ENCODE measurements around the gene GPR15LG.
"Not testable (repeated sequence)": the region's sequence is repeated elsewhere in the genome, so short reads cannot be mapped to it uniquely, and the experiment has no call there.

GPR15LG gene

DNA sequence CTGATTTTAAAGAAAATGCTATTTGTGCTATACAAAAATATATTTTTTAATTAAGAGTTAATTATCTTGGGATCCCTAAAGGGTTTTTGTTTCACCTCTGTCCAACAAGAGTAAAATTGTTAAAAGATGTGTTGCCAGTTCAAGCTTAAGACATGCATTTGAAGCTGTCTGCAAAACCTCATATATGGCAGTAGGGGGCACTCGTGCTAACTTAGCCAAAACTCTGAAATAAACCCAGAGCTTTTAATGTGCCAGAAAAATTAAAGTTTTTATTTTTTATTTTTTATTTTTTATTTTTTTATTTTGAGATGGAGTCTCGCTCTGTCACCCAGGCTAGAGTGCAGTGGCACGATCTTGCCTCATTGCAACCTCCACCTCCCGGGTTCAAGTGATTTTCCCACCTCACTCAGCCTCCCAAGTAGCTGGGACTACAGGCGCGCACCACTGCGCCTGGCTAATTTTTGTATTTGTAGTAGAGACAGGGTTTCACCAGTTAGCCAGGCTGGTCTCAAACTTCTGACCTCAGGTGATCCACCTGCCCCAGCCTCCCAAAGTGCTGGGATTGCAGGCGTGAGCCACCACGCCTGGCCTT is 25.5 kb upstream of the GPR15LG start:
- no CpG with 5 or more reads among the region's 9 CpGs for WGBS (ENCODE audit: insufficient coverage, insufficient read length)
- peaks cover 12% of the 10 kb centered on the region; the same call in 1 of the 2 replicates for H3K36me3 ChIP-seq (ENCODE audit: control insufficient read depth, insufficient read depth, low read length)
- not testable (repeated sequence) for DNase-seq (ENCODE audit: low read depth, low spot score)

DNA sequence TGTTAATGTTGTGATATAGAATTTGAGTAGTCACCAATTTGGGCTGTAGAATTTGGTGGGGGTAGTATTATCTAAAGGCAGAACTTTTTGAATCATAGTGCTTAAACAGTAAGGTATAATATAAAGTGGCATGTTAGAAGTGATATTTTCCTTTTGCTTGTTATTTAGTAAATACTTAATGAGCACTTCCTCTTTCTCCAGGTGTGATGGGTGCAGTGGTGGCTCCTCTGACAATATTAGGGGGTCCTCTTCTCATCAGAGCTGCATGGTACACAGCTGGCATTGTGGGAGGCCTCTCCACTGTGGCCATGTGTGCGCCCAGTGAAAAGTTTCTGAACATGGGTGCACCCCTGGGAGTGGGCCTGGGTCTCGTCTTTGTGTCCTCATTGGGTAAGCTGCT is 23.7 kb upstream of the GPR15LG start:
- Histone ChIP-seq H3K4me1 (ENCODE audit: control insufficient read depth, insufficient read depth, low read length) (no peaks in the 10 kb centered on the region), H3K4me3 (ENCODE audit: low read length) (no peak overlapping the region), H3K36me3 (ENCODE audit: control insufficient read depth, insufficient read depth, low read length) (peaks cover 10% of the 10 kb centered on the region; the same call in 1 of the 2 replicates), H3K27ac (ENCODE audit: low read length) (no peak overlapping the region), H3K9me3 (ENCODE audit: control insufficient read depth, insufficient read depth, low read length) (no peaks in the 10 kb centered on the region), H3K27me3 (ENCODE audit: control insufficient read depth, insufficient read depth, low read length) (no peaks in the 10 kb centered on the region)
- WGBS (ENCODE audit: insufficient coverage, insufficient read length): no CpG with 5 or more reads among the region's 2 CpGs
- DNase-seq (ENCODE audit: low read depth, low spot score): no peak

More for the DNA sequence above, 25.5 kb upstream of the GPR15LG start:
- not testable (repeated sequence) for H3K9me3 ChIP-seq (ENCODE audit: control insufficient read depth, insufficient read depth, low read length); H3K27ac ChIP-seq (ENCODE audit: low read length); H3K4me1 ChIP-seq (ENCODE audit: control insufficient read depth, insufficient read depth, low read length); H3K4me3 ChIP-seq (ENCODE audit: low read length); H3K27me3 ChIP-seq (ENCODE audit: control insufficient read depth, insufficient read depth, low read length)

DNA sequence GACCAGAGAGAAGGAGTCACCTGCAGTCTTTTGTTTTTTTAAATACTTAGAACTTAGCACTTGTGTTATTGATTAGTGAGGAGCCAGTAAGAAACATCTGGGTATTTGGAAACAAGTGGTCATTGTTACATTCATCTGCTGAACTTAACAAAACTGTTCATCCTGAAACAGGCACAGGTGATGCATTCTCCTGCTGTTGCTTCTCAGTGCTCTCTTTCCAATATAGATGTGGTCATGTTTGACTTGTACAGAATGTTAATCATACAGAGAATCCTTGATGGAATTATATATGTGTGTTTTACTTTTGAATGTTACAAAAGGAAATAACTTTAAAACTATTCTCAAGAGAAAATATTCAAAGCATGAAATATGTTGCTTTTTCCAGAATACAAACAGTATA is 20.8 kb upstream of the GPR15LG start:
- H3K4me1 ChIP-seq (ENCODE audit: control insufficient read depth, insufficient read depth, low read length): no peaks in the 10 kb centered on the region
- no peak overlapping the region for H3K4me3 ChIP-seq (ENCODE audit: low read length)
- H3K27ac ChIP-seq (ENCODE audit: low read length): no peak overlapping the region
- no peaks in the 10 kb centered on the region for H3K9me3 ChIP-seq (ENCODE audit: control insufficient read depth, insufficient read depth, low read length)
- DNase-seq (ENCODE audit: low read depth, low spot score): no peak
- no peaks in the 10 kb centered on the region for H3K27me3 ChIP-seq (ENCODE audit: control insufficient read depth, insufficient read depth, low read length)
- peaks cover 10% of the 10 kb centered on the region; the same call in 1 of the 2 replicates for H3K36me3 ChIP-seq (ENCODE audit: control insufficient read depth, insufficient read depth, low read length)

DNA sequence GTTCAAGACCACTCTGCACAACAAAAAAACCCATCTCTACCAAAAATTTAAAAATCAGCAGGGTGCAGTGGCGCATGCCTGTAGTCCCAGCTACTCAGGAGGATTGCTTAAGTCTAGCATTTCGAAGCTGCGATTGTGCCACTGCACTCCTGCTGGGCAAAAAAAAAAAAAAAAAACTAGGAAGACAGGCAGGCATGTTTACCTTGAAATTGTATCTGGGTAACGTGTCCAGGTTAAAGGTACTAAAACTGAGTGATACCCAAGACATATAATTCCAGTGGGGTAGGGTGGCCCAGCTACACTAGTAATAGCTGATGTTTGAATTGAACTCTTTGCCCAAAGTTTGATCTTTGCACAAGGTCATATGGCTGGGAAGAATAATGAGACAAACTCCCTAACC is 18.1 kb upstream of the GPR15LG start:
- Histone ChIP-seq H3K36me3 (ENCODE audit: control insufficient read depth, insufficient read depth, low read length) (peaks cover 7% of the 10 kb centered on the region; the same call in 1 of the 2 replicates), H3K4me3 (ENCODE audit: low read length) (no peak overlapping the region), H3K4me1 (ENCODE audit: control insufficient read depth, insufficient read depth, low read length) (0 out of 2 replicates have a peak, but pooled peaks cover 1% of the 10 kb centered on the region), H3K27ac (ENCODE audit: low read length) (no peak overlapping the region), H3K27me3 (ENCODE audit: control insufficient read depth, insufficient read depth, low read length) (no peaks in the 10 kb centered on the region), H3K9me3 (ENCODE audit: control insufficient read depth, insufficient read depth, low read length) (no peaks in the 10 kb centered on the region)
- DNase-seq (ENCODE audit: low read depth, low spot score): no peak
- no CpG with 5 or more reads among the region's 4 CpGs for WGBS (ENCODE audit: insufficient coverage, insufficient read length)

DNA sequence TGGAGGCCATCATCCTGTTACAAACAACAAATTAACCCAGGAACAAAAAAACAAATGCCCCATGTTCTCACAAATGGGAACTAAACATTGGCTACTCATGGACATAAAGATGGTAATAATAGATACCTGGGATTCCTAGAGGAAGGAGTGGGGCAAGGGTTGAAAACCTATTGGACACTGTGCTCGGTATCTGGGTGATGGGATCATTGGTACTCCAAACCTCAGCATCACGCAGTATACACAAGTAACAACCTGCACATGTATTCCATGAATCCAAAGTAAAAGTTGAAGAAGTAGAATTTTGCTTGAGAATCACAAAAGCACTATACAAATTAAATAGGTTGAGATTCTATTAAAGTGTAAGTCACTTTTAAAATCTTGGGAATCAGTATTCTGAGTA is 17.6 kb upstream of the GPR15LG start:
- WGBS (ENCODE audit: insufficient coverage, insufficient read length): no CpG with 5 or more reads among the region's 2 CpGs

DNA sequence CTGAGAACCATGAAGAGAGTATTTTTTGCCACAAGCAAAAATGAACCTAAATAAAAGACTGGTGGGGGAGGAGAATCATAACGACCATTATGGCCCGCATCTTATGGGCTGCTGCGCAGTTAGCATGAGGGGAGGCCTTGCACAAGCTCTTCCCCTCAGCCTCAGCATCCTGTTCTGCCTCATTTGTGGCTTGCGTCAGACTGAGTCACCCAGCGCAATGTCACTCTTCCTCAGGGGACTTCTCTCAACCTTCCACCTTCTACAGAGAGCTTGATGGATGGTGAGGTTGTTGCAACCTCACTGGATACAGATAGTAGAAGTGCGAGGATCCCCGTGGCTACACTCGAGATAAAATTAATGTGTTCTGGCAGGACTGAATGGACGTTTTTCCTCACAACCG is 16.8 kb upstream of the GPR15LG start:
- Histone ChIP-seq H3K4me3 (ENCODE audit: low read length) (no peak overlapping the region), H3K27ac (ENCODE audit: low read length) (no peak overlapping the region), H3K27me3 (ENCODE audit: control insufficient read depth, insufficient read depth, low read length) (no peaks in the 10 kb centered on the region), H3K4me1 (ENCODE audit: control insufficient read depth, insufficient read depth, low read length) (0 out of 2 replicates have a peak, but pooled peaks cover 1% of the 10 kb centered on the region), H3K9me3 (ENCODE audit: control insufficient read depth, insufficient read depth, low read length) (no peaks in the 10 kb centered on the region), H3K36me3 (ENCODE audit: control insufficient read depth, insufficient read depth, low read length) (0 out of 2 replicates have a peak, but pooled peaks cover 2% of the 10 kb centered on the region)
- no CpG with 5 or more reads among the region's 10 CpGs for WGBS (ENCODE audit: insufficient coverage, insufficient read length)
- DNase-seq (ENCODE audit: low read depth, low spot score): no peak

More for the DNA sequence above, 17.6 kb upstream of the GPR15LG start:
- Histone ChIP-seq H3K4me3 (ENCODE audit: low read length) (no peak overlapping the region), H3K27ac (ENCODE audit: low read length) (no peak overlapping the region), H3K27me3 (ENCODE audit: control insufficient read depth, insufficient read depth, low read length) (no peaks in the 10 kb centered on the region), H3K4me1 (ENCODE audit: control insufficient read depth, insufficient read depth, low read length) (0 out of 2 replicates have a peak, but pooled peaks cover 1% of the 10 kb centered on the region), H3K9me3 (ENCODE audit: control insufficient read depth, insufficient read depth, low read length) (no peaks in the 10 kb centered on the region), H3K36me3 (ENCODE audit: control insufficient read depth, insufficient read depth, low read length) (peaks cover 3% of the 10 kb centered on the region; the same call in 1 of the 2 replicates)
- DNase-seq (ENCODE audit: low read depth, low spot score): no peak

DNA sequence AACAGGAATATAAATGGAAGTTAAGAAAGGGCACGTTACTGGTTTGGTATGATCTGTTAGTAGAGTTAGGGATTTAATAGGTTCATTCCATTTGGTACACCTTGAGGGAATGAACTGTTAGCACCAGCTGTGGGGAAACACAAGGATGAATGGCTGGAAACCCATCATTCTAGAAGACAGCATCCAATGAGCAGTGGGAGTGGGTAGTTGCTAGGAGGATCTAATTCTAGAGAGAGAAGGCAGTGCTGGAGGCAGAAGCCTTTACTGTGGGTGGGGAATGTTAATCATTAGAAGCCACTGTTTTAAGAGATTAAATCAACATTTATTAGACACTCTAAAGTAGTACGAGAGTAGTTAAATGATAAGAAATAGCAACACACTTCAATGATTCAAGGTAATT is 15.5 kb upstream of the GPR15LG start:
- H3K36me3 ChIP-seq (ENCODE audit: control insufficient read depth, insufficient read depth, low read length): no peaks in the 10 kb centered on the region
- no peaks in the 10 kb centered on the region for H3K27me3 ChIP-seq (ENCODE audit: control insufficient read depth, insufficient read depth, low read length)
- 0 out of 2 replicates have a peak, but pooled peaks cover 1% of the 10 kb centered on the region for H3K4me1 ChIP-seq (ENCODE audit: control insufficient read depth, insufficient read depth, low read length)
- no peak overlapping the region for H3K27ac ChIP-seq (ENCODE audit: low read length)
- WGBS (ENCODE audit: insufficient coverage, insufficient read length): no CpG with 5 or more reads among the region's 2 CpGs
- H3K9me3 ChIP-seq (ENCODE audit: control insufficient read depth, insufficient read depth, low read length): no peaks in the 10 kb centered on the region
- H3K4me3 ChIP-seq (ENCODE audit: low read length): no peak overlapping the region
- no peak for DNase-seq (ENCODE audit: low read depth, low spot score)

DNA sequence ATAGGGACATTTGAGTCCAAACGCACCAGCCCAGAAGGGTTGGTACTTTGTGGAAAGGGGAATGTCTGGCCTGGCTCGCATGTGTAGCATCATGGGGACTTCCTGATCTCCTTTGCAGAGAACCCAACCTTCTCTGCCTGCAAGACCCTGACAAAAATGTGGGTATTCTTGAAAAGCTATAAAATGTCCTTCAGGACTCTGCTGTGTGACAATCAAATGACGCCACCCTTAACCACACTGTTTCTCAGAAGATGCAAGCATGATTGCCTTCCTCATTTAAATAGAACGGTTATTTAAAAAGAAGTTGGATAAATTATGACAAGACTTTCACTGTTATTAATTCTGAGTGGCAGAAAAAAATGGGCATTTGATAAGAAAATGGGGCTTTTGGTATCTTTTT is 15.1 kb upstream of the GPR15LG start:
- H3K27me3 ChIP-seq (ENCODE audit: control insufficient read depth, insufficient read depth, low read length): no peaks in the 10 kb centered on the region
- DNase-seq (ENCODE audit: low read depth, low spot score): no peak
- H3K4me3 ChIP-seq (ENCODE audit: low read length): no peak overlapping the region
- H3K4me1 ChIP-seq (ENCODE audit: control insufficient read depth, insufficient read depth, low read length): 0 out of 2 replicates have a peak, but pooled peaks cover 1% of the 10 kb centered on the region
- H3K9me3 ChIP-seq (ENCODE audit: control insufficient read depth, insufficient read depth, low read length): no peaks in the 10 kb centered on the region
- WGBS (ENCODE audit: insufficient coverage, insufficient read length): no CpG with 5 or more reads among the region's 4 CpGs
- H3K27ac ChIP-seq (ENCODE audit: low read length): no peak overlapping the region
- H3K36me3 ChIP-seq (ENCODE audit: control insufficient read depth, insufficient read depth, low read length): no peaks in the 10 kb centered on the region

DNA sequence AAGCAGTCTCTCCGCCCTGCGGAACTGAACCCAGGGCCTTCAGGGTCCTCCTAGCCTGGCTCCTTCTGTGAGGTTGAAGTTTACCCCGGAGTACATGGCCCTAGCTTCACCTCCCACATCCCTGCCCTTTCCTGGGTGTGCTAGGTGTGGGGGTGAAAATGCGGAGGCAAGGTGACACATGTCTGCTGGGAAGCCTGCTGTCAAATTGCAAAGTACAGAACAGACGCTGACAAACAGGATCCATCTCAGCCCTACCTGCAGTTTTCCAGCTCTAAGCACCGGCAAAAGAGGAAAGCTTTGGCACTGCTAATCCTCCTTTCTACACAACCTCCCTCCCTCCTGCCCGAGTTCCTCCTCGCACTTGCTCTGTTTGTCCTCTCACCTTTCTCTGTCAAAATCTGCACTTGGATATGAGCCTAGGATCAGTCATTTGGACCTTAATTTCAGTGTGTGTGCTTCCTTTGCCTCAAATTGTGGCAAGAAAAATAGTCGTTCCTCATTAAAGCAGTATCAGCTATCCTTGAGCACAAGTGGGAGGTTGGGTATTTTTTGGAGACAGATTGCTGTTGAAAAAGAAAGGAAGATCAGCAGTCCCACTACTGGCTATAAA is 14.4 kb upstream of the GPR15LG start:
- no CpG with 5 or more reads among the region's 9 CpGs for WGBS (ENCODE audit: insufficient coverage, insufficient read length)
- Histone ChIP-seq H3K27ac (ENCODE audit: low read length) (no peak overlapping the region), H3K27me3 (ENCODE audit: control insufficient read depth, insufficient read depth, low read length) (no peaks in the 10 kb centered on the region), H3K4me1 (ENCODE audit: control insufficient read depth, insufficient read depth, low read length) (0 out of 2 replicates have a peak, but pooled peaks cover 3% of the 10 kb centered on the region), H3K4me3 (ENCODE audit: low read length) (no peak overlapping the region), H3K36me3 (ENCODE audit: control insufficient read depth, insufficient read depth, low read length) (no peaks in the 10 kb centered on the region), H3K9me3 (ENCODE audit: control insufficient read depth, insufficient read depth, low read length) (no peaks in the 10 kb centered on the region)
- DNase-seq (ENCODE audit: low read depth, low spot score): no peak

DNA sequence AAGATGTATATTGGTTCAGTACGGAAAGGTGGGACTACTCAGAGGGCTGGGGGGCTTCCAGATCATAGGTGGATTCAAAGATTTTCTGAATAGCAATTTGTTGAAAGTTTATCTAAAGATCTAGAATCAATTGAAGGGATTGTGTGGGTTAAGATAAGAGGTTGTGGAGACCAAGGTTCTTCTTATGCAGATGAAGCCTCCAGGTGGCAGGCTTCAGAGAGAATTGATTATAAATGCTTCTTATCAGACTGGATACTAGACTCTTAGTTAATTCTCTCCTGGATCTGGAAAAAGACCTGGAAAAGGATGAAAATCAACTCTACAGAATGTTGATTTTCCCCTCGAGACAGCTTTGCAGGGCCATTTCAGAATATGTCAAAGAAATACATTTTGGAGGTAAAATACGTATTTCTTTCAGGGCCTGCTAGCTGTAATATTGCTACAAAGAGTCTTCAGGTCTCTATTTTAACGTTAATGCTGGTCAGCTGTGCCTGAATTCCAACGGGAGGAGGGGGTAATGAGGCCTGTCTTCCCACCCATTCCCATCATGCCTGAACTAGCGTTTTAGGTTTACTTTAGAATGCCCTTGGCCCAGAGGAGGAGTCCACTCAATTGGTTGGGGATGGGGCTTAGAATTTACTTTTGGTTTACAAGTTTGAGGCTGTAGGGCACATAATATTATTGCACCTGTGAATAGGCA is 12.8 kb upstream of the GPR15LG start:
- Histone ChIP-seq H3K4me3 (ENCODE audit: low read length) (no peak overlapping the region), H3K36me3 (ENCODE audit: control insufficient read depth, insufficient read depth, low read length) (no peaks in the 10 kb centered on the region), H3K9me3 (ENCODE audit: control insufficient read depth, insufficient read depth, low read length) (no peaks in the 10 kb centered on the region), H3K27ac (ENCODE audit: low read length) (no peak overlapping the region), H3K4me1 (ENCODE audit: control insufficient read depth, insufficient read depth, low read length) (peaks cover 7% of the 10 kb centered on the region; the same call in 1 of the 2 replicates), H3K27me3 (ENCODE audit: control insufficient read depth, insufficient read depth, low read length) (no peaks in the 10 kb centered on the region)
- no CpG with 5 or more reads among the region's 6 CpGs for WGBS (ENCODE audit: insufficient coverage, insufficient read length)
- DNase-seq (ENCODE audit: low read depth, low spot score): no peak
